Right atrium auricular region (tissue), 2 donors: ENCODE results near the gene PRDM16. TPM values are rescaled to one million over a fixed set of nuclear protein-coding genes. Genes with fewer than 3 reads are reported as not detected.

ENCODE experiments used
- DNase-seq: peaks from one replicate; pipeline ENCODE4 v3.0.0-alpha.2; 2019; ENCODE audit warnings: low spot score
- H3K27ac ChIP-seq, 2 donors: fragments of 200-600 bp; sonication (generic); 1 replicate in 1 of 2; 2 replicates in 1 of 2; pipeline ENCODE4 v1.5.1; 2016 to 2019
- H3K27me3 ChIP-seq, 2 donors: fragments of 200-600 bp; sonication (generic); one replicate each; pipeline versions ENCODE4 v1.5.1 to v1.6.0; 2017 to 2019
- H3K36me3 ChIP-seq: fragments of 200-600 bp; sonication (generic); one replicate; pipeline ENCODE4 v1.5.1; 2016
- H3K4me1 ChIP-seq, 2 donors: fragments of 200-600 bp; sonication (generic); one replicate each; pipeline versions ENCODE4 v1.5.1 to v1.6.0; 2017 to 2019
- H3K4me3 ChIP-seq, 2 donors: fragments of 200-600 bp; sonication (generic); 1 replicate in 1 of 2; 2 replicates in 1 of 2; pipeline ENCODE4 v1.5.1; 2017 to 2019; ENCODE audit warnings: mild to moderate bottlenecking in 1 of 2, moderate library complexity in 1 of 2
- H3K9me3 ChIP-seq, 2 donors: fragments of 200-600 bp; sonication (generic); one replicate each; pipeline ENCODE4 v1.5.1; 2019
- CTCF ChIP-seq, 2 donors: fragments of 200-600 bp; sonication (generic); IDR thresholded peaks; one replicate each; pipeline ENCODE4 v1.5.1; 2019; ENCODE audit warnings: antibody characterized with exemption in 2 of 2
- total RNA-seq, 2 donors: library from RNA; depleted of rRNA; stranded (reverse); fragments of >200 nt; gene quantifications; one replicate each; pipeline ENCODE4 v1.1.0, GENCODE V29; 2016

The PRDM16 gene
- total RNA-seq, 2 donors from 2014 or later, result 0.22 to 3.3 TPM

GRCh38 chr1:3356827-3357460 is 287.9 kb downstream of the PRDM16 start:
- no peaks in the 10 kb centered on the region for H3K27me3 ChIP-seq
- peaks cover 0 to 16% of the 10 kb centered on the region in 2 donors for H3K4me1 ChIP-seq
- H3K4me3 ChIP-seq, result no peak overlapping the region
- no peak for TF ChIP-seq CTCF (IDR thresholded peaks at IDR 0.05)
- H3K27ac ChIP-seq, result no peak overlapping the region
- no peaks in the 10 kb centered on the region for H3K9me3 ChIP-seq
- no peaks in the 10 kb centered on the region for H3K36me3 ChIP-seq
- no peak for DNase-seq

GRCh38 chr1:3357526-3358297 is 288.7 kb downstream of the PRDM16 start:
- Histone ChIP-seq H3K4me1 (peaks cover 0 to 8% of the 10 kb centered on the region in 2 donors), H3K9me3 (no peaks in the 10 kb centered on the region), H3K4me3 (no peak overlapping the region), H3K36me3 (no peaks in the 10 kb centered on the region), H3K27me3 (no peaks in the 10 kb centered on the region), H3K27ac (no peak overlapping the region)
- DNase-seq, result no peak
- TF ChIP-seq CTCF (IDR thresholded peaks at IDR 0.05), result no peak

- no peak for TF ChIP-seq CTCF (IDR thresholded peaks at IDR 0.05)
- Histone ChIP-seq H3K27ac (no peak overlapping the region), H3K4me3 (no peak overlapping the region), H3K4me1 (no peaks in the 10 kb centered on the region), H3K9me3 (no peaks in the 10 kb centered on the region), H3K27me3 (no peaks in the 10 kb centered on the region), H3K36me3 (no peaks in the 10 kb centered on the region)
- no peak for DNase-seq
Observed at GRCh38 chr1:3359351-3359750, 290.3 kb downstream of the PRDM16 start.

GRCh38 chr1:3359756-3360440 is 290.9 kb downstream of the PRDM16 start:
- Histone ChIP-seq H3K4me3 (no peak overlapping the region), H3K9me3 (no peaks in the 10 kb centered on the region), H3K27ac (no peak overlapping the region), H3K27me3 (no peaks in the 10 kb centered on the region), H3K36me3 (no peaks in the 10 kb centered on the region), H3K4me1 (no peaks in the 10 kb centered on the region)
- TF ChIP-seq CTCF (IDR thresholded peaks at IDR 0.05), result no peak
- no peak for DNase-seq

- DNase-seq, result no peak
- H3K36me3 ChIP-seq, result no peaks in the 10 kb centered on the region
- no peak for TF ChIP-seq CTCF (IDR thresholded peaks at IDR 0.05)
- H3K4me3 ChIP-seq, result no peak overlapping the region
- H3K27me3 ChIP-seq, result no peaks in the 10 kb centered on the region
- no peaks in the 10 kb centered on the region for H3K9me3 ChIP-seq
- H3K27ac ChIP-seq, result no peak overlapping the region
- peaks cover 0 to 8% of the 10 kb centered on the region in 2 donors for H3K4me1 ChIP-seq
Observed at GRCh38 chr1:3360646-3361257, 291.7 kb downstream of the PRDM16 start.
